Testis (tissue), 2 donors: Measurements from ENCODE around the gene PRRG3.

ENCODE experiments used
- CTCF ChIP-seq, 3 experiments: fragments of 450-650 bp in 2 of 3; fragments of 200-600 bp in 1 of 3; sonication (generic) in 1 of 3; IDR thresholded peaks; one replicate each; pipeline ENCODE4 v1.5.1; 2016 to 2019; ENCODE audit warnings: antibody characterized with exemption in 3 of 3, mild to moderate bottlenecking in 2 of 3, moderate library complexity in 1 of 3
- POLR2A ChIP-seq: fragments of 450-650 bp; IDR thresholded peaks from one replicate; pipeline ENCODE4 v1.6.1; 2017; ENCODE audit warnings: antibody characterized with exemption, mild to moderate bottlenecking, moderate library complexity

- TF ChIP-seq CTCF (IDR thresholded peaks at IDR 0.05), result no peak
- no peak for TF ChIP-seq POLR2A
Observed at GRCh38 chrX:151703487-151703886, 8.2 kb downstream of the PRRG3 start.
